ENCODE measurements around the gene PRSS57. TPM values are rescaled to one million over a fixed set of nuclear protein-coding genes. Genes with fewer than 3 reads are reported as not detected.
A peak's percentile ranks its signal among the peaks of the same experiment; 100 is the strongest.
"Not testable (repeated sequence)": the region's sequence is repeated elsewhere in the genome, so short reads cannot be mapped to it uniquely, and the experiment has no call there.

PRSS57 gene
- total RNA-seq, 1 experiment from 2014 or later: not detected

- in situ Hi-C loops (cut with HindIII; ENCODE audit: low pct_unique_long_range_greater_than_20kb, low sequenced_read_pairs): no loop called here
- peak; percentile 17 for DNase-seq (ENCODE audit: low read depth, low spot score)
Observed at GRCh38 chr19:708154-709143, 13.2 kb upstream of the PRSS57 start, which contains the start of gene PALM. Gene PALM (plus strand): TSS chr19:708935. CDS start chr19:709147, 212 bp downstream.

- in situ Hi-C loops (cut with HindIII; ENCODE audit: low pct_unique_long_range_greater_than_20kb, low sequenced_read_pairs): no loop called here
- no peak for DNase-seq (ENCODE audit: low read depth, low spot score)
Observed at GRCh38 chr19:704447-704741, 9.1 kb upstream of the PRSS57 start.

- in situ Hi-C loops (cut with HindIII; ENCODE audit: low pct_unique_long_range_greater_than_20kb, low sequenced_read_pairs): no loop called here
- peak; percentile 57 for DNase-seq (ENCODE audit: low read depth, low spot score)
Observed at GRCh38 chr19:703651-704446, 8.6 kb upstream of the PRSS57 start.

GRCh38 chr19:703329-703650, 8.0 kb upstream of the PRSS57 start:
- in situ Hi-C loops (cut with HindIII; ENCODE audit: low pct_unique_long_range_greater_than_20kb, low sequenced_read_pairs): no loop called here
- no peak for DNase-seq (ENCODE audit: low read depth, low spot score)

GRCh38 chr19:702847-703246, 7.6 kb upstream of the PRSS57 start:
- in situ Hi-C loops (cut with HindIII; ENCODE audit: low pct_unique_long_range_greater_than_20kb, low sequenced_read_pairs); DNase-seq (ENCODE audit: low read depth, low spot score): not testable (repeated sequence)

- DNase-seq (ENCODE audit: low read depth, low spot score); in situ Hi-C loops (cut with HindIII; ENCODE audit: low pct_unique_long_range_greater_than_20kb, low sequenced_read_pairs): not testable (repeated sequence)
Observed at GRCh38 chr19:699885-700284, 4.6 kb upstream of the PRSS57 start.

GRCh38 chr19:698529-698928, 3.3 kb upstream of the PRSS57 start:
- in situ Hi-C loops (cut with HindIII; ENCODE audit: low pct_unique_long_range_greater_than_20kb, low sequenced_read_pairs); DNase-seq (ENCODE audit: low read depth, low spot score): not testable (repeated sequence)

- DNase-seq (ENCODE audit: low read depth, low spot score): no peak
- in situ Hi-C loops (cut with HindIII; ENCODE audit: low pct_unique_long_range_greater_than_20kb, low sequenced_read_pairs): no loop called here
Observed at GRCh38 chr19:694481-695351, 536 bp downstream of the PRSS57 start.

- in situ Hi-C loops (cut with HindIII; ENCODE audit: low pct_unique_long_range_greater_than_20kb, low sequenced_read_pairs): no loop called here
Observed at GRCh38 chr19:690203-690602, 5.0 kb downstream of the PRSS57 start.

GRCh38 chr19:688992-689391, 6.3 kb downstream of the PRSS57 start:
- DNase-seq (ENCODE audit: low read depth, low spot score): no peak
- in situ Hi-C loops (cut with HindIII; ENCODE audit: low pct_unique_long_range_greater_than_20kb, low sequenced_read_pairs): no loop called here

More at GRCh38 chr19:690203-690602, 5.0 kb downstream of the PRSS57 start:
- DNase-seq (ENCODE audit: low read depth, low spot score): no peak

- DNase-seq (ENCODE audit: low read depth, low spot score): no peak
- in situ Hi-C loops (cut with HindIII; ENCODE audit: low pct_unique_long_range_greater_than_20kb, low sequenced_read_pairs): no loop called here
Observed at GRCh38 chr19:688214-688613, 7.0 kb downstream of the PRSS57 start.

GRCh38 chr19:687569-688166, 7.6 kb downstream of the PRSS57 start:
- DNase-seq (ENCODE audit: low read depth, low spot score): no peak
- in situ Hi-C loops (cut with HindIII; ENCODE audit: low pct_unique_long_range_greater_than_20kb, low sequenced_read_pairs): no loop called here

GRCh38 chr19:686589-687297, 8.5 kb downstream of the PRSS57 start:
- in situ Hi-C loops (cut with HindIII; ENCODE audit: low pct_unique_long_range_greater_than_20kb, low sequenced_read_pairs): no loop called here
- no peak for DNase-seq (ENCODE audit: low read depth, low spot score)

GRCh38 chr19:685454-685931, 9.8 kb downstream of the PRSS57 start:
- DNase-seq (ENCODE audit: low read depth, low spot score): no peak
- in situ Hi-C loops (cut with HindIII; ENCODE audit: low pct_unique_long_range_greater_than_20kb, low sequenced_read_pairs): no loop called here

GRCh38 chr19:682678-683320, 12.5 kb downstream of the PRSS57 start:
- in situ Hi-C loops (cut with HindIII; ENCODE audit: low pct_unique_long_range_greater_than_20kb, low sequenced_read_pairs): no loop called here
- no peak for DNase-seq (ENCODE audit: low read depth, low spot score)

Measured in SK-MEL-5 (cell line).